HG03064 (cell line): ENCODE measurements around the gene PRAMEF1.
"Not testable (repeated sequence)": the region's sequence is repeated elsewhere in the genome, so short reads cannot be mapped to it uniquely, and the experiment has no call there.

Experiments
- ATAC-seq: cut with Tn5 transposase; IDR thresholded peaks from one replicate; pipeline ENCODE4 v1.9.1; 2021; ENCODE audit warnings: low read depth; ENCODE audit not compliant: unreplicated experiment

PRAMEF1 gene

DNA sequence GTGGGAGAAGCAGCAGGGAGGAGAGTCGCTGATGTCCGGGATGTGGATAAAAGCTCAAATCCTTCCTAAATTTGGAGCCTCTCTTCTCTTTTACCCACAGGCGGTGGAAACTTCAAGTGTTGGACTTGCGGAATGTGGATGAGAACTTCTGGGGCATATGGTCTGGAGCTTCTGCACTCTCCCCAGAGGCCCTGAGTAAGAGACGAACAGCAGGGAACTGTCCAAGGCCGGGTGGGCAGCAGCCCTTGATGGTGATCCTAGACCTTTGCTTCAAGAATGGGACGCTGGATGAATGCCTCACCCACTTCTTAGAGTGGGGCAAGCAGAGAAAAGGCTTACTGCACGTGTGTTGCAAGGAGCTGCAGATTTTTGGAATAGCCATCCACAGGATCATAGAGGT is 15.8 kb upstream of the PRAMEF1 start:
- ATAC-seq: no peak

DNA sequence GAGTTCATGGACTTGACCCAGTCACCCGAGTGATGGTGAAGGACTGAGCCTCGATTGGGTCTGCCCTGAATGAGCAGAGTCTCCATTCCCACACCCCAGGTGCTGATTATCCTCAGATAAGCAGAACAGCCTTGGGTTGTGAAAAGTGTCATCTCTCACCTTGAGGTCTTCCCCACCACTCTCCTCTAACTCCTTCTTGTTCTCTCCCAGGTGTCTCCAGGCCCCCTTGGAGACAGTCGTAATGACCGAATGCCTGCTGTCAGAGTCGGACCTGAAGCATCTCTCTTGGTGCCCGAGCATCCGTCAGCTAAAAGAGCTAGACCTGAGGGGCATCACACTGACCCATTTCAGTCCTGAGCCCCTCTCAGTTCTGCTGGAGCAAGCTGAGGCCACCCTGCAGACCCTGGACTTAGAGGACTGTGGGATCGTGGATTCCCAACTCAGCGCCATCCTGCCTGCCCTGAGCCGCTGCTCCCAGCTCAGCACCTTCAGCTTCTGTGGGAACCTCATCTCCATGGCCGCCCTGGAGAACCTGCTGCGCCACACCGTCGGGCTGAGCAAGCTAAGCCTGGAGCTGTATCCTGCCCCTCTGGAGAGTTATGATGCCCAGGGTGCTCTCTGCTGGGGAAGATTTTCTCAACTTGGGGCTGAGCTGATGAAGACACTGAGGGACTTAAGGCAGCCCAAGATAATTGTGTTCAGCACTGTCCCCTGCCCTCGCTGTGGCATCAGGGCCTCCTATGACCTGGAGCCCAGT is 14.2 kb upstream of the PRAMEF1 start:
- no peak for ATAC-seq

DNA sequence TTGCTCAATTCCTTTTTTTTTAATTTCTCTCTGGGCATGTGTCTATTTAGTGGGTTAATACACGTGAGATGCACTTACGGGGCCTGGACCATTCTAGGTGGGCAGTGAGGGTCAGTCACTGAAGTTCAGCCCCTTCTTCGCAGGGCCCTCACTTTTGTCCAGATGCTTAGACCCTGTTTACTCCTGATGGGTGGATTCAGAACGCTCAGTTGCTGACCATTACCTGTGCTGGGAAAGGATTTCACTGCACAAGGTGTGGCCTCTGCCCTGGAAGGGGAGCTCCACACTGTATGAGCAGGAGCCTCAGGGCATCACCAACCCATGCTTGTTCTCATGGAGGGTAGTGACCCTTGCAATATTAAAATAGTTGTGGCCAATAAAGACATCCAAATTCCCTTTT is 13.1 kb upstream of the PRAMEF1 start:
- no peak for ATAC-seq

DNA sequence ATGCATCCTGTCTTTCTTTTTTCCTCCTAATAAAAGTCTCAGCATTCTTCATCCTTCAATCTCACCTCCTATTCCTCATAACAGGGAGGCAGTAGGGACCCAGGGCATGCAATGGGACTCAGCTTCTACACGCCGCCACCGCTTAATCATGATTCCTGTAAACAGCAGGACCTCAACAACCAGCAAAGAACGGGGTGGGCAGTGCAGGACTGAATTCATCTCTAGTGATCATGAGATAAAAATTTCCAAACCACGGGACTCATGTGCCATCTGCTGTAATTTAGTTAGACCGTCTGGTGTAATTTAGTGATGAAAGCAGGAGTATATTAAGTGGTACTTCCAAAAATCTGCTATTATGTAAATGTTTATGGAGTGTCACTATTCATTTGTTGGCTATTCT is 12.3 kb upstream of the PRAMEF1 start:
- no peak for ATAC-seq

DNA sequence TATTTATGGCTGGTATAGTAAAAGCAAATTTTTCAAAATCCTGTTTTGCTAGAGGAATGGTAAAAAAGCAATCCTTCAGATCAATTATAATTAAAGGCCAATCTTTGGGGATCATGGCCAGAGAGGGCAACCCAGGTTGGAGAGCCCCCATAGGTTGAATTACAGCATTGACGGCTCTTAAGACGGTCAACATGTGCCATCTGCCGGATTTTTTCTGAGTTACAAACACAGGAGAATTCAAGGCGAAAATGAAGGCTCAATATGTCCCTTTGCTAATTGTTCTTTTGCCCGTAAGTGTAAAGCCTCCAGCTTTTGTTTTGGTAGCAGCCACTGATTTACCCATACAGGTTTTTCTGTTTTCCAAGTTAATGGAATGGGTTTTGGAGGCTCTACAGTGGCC is 9.7 kb upstream of the PRAMEF1 start:
- ATAC-seq: not testable (repeated sequence)

DNA sequence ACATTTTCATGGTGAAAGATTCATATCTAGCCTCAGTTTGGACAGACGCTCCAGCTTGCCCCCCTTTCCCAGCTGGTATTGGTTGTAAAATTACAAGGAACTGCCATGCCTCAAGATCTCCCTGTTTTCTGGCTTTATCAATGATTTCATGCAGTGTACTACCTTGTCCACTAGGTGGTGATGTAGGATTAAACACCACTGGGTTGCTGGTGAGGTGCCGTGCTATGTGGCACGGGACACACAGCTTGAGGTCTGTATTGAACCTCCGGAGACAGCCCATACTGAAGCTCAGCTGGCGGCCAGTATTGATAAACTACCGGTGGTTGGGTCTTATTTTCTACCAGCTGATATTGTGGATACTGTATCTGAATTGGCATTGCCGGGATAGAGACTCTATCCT is 7.4 kb upstream of the PRAMEF1 start:
- ATAC-seq: not testable (repeated sequence)

DNA sequence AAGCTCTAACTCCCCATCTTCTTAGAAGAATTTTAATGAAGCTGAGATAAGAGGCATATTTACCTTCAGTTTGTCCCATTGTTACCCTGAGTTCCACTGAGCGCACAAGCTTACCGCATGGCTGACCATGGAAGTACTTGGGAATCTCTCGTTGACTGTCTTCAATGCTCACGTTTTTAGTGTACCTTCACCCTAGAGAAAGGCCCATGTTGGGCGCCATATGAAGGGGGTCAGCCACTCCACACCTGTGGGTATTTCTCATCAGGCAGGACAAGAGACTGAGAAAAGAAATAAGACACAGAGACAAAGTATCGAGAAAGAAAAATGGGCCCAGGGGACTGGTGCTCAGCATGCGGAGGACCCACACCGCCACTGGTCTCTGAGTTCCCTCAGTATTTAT is 6.5 kb upstream of the PRAMEF1 start:
- not testable (repeated sequence) for ATAC-seq

DNA sequence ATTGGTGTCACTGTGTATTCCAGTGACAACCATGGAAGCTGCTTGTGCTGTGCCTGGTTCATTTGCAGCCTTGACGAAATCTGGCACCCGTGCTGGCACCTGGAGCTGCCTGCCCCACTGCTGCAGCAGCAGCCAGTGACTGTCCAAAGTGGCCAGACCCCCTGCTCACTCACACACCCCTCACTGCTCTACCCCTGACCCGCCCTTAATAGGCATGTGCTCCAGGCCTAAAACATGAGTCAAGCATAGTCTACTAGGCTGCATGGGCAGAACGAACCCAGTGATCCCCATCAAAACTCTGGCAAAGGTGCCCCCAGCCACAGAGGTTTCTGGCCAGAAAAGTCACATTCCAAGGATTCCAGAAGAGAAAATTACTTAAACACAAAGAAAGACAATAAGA is 7.7 kb downstream of the PRAMEF1 start:
- ATAC-seq: no peak

DNA sequence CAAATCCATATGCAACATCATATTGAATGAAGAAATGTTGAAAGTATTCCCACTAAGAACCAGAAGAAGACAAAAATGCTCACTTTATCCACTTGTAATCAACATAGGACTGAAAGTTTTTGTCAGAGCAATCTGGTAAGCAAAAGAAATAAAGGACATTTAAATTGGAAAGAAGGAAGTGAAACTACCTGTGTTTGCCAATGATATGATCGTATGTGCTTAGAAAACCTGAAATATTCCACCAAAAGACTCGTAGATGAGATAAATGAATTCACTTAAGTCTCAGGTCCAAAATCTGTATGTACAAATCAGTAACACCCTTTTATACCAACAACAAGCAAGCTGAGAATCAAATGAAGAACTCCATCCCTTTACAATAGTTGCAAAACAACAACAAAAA is 8.5 kb downstream of the PRAMEF1 start:
- no peak for ATAC-seq

DNA sequence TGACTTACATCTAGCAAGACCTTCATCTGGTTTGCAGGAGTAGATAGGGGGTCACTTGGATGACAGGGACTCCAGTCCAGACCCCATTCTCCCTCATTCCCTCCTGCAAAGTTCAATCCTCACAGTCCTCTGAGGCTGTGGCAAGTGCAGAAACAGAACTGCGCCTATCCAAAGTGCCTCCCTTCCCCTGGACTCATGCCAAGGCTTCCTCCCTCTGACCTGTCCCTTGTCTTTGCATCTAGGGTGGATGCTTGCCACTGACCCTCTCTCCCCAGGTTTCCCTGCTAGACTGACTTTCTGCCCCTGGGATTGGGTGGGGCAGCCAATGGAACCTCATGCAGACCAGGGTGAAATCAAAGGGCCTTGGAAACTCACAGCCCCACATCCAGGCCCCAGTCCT is 18.7 kb downstream of the PRAMEF1 start:
- ATAC-seq: no peak

DNA sequence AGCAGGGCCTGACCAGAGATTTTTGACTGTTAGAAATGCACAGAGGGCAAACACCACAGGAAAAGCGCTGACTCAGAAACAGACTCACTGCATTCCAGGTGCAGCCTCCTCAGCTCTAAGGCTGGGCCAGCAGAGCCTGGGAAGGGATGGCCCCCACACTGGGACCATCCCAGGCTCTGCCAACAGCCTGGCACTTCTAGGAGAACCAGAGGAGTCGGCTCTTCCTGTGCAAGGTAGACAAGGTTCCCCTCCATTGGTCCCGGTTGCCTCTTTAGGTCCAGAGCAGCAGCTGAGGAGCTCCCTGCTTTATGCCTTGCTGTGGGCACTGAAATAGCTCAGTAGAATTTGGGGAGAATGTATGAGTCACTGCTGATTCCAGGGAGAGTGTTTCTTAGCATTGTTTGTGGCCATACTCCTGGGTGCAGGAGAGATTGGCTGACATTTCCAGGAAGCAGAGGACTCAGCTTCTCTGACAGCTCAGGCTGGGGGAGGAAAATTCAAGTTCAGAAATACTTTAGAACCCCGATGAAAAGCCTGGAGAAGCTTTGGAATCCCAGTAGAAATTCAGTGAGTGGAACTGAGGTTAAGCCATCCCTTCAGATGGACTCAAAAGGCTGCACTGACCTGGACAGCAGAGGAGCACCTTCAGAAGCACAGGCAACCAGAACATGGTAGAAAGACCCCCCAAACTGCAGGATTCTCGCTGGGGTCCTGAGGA is 19.7 kb downstream of the PRAMEF1 start:
- no peak for ATAC-seq

DNA sequence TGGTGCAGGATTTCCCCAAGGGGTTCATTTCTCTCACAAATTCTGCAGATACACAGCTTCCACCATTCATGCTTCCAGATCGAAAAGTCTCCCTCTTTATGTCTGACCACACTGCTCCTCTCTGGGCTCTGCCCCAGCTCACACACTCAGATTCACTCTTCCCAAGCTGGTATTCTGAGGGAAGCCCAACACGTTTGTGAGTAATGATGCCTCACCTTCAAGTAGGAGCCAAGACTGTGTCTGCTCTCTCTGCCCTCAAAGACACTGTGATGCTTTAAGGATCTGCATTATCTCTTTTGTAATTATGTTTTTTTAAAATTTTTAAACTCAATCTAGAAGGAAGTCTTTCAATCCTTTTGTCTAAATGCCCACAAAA is 20.2 kb downstream of the PRAMEF1 start:
- no peak for ATAC-seq

DNA sequence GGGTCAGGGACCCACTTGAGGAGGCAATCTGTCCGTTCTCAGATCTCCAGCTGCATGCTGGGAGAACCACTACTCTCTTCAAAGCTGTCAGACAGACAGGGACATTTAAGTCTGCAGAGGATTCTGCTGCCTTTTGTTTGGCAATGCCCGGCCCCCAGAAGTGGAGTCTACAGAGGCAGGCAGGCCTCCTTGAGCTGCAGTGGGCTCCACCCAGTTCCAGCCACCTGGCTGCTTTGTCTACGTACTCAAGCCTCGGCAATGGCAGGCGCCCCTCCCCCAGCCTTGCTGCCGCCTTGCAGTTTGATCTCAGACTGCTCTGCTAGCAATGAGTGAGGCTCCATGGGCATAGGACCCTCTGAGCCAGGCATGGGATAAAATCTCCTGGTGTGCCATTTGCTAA is 27.9 kb downstream of the PRAMEF1 start:
- not testable (repeated sequence) for ATAC-seq

DNA sequence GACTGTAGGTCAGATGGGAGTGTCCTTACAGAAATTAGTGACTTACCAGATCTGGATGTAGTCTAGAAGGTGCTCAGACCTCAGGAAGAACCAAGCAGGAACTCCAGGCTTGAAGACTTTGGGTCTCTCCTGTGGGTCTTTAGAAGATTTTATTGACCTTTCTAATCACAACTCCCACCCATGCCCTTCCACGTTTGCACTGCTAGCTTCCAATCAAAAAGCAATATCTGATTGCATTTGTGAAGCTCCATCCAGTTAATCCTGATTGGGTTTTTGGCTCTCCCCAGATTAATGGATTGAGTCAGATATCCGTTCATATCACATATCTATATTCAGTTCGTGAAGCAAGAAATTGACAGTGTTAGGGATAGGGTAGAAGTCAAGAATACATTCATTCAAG is 40.1 kb downstream of the PRAMEF1 start, which contains the start of gene PRAMEF11:
TSS of gene PRAMEF11 (minus strand) at position 101 of the 400 bp plus-strand sequence. CDS start 2,621 bp downstream, outside the sequence.
- ATAC-seq: not testable (repeated sequence)

DNA sequence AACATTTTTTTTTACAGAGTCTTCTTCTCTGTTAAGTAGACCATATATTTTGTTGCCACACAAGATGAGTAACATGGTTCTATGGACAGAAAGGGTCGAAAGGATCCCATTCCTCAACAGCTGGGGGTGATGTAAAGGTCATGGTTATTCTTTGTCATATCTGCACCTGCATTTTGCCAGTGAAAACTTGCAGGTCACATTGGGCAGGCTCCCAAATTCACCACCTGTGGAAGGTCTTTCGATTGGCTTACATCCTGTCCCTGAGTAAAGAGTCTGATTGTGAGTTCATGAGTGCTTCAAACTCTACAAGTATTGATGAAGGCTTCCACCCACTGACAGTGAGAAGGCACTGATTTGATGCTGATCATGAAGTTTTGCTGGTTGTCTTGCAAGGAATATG is 42.1 kb downstream of the PRAMEF1 start:
- ATAC-seq: not testable (repeated sequence)
